ENCODE data around the gene ZNRF4.
"Not testable (repeated sequence)": the region's sequence is repeated elsewhere in the genome, so short reads cannot be mapped to it uniquely, and the experiment has no call there.

GRCh38 chr19:5485658-5486057 is 30.4 kb downstream of the ZNRF4 start:
- TF ChIP-seq, protein P1, sequence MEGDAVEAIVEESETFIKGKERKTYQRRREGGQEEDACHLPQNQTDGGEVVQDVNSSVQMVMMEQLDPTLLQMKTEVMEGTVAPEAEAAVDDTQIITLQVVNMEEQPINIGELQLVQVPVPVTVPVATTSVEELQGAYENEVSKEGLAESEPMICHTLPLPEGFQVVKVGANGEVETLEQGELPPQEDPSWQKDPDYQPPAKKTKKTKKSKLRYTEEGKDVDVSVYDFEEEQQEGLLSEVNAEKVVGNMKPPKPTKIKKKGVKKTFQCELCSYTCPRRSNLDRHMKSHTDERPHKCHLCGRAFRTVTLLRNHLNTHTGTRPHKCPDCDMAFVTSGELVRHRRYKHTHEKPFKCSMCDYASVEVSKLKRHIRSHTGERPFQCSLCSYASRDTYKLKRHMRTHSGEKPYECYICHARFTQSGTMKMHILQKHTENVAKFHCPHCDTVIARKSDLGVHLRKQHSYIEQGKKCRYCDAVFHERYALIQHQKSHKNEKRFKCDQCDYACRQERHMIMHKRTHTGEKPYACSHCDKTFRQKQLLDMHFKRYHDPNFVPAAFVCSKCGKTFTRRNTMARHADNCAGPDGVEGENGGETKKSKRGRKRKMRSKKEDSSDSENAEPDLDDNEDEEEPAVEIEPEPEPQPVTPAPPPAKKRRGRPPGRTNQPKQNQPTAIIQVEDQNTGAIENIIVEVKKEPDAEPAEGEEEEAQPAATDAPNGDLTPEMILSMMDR (IDR thresholded peaks at IDR 0.05) = not testable (repeated sequence)
- not testable (repeated sequence) for TF ChIP-seq EP300 (IDR thresholded peaks at IDR 0.05)
